ENCODE measurements around the gene NINJ2. TPM values are rescaled to one million over a fixed set of nuclear protein-coding genes. Genes with fewer than 3 reads are reported as not detected.
A peak's percentile ranks its signal among the peaks of the same experiment; 100 is the strongest.

The NINJ2 gene
- polyA plus RNA-seq, 1 donor, result 1.3 TPM

DNA sequence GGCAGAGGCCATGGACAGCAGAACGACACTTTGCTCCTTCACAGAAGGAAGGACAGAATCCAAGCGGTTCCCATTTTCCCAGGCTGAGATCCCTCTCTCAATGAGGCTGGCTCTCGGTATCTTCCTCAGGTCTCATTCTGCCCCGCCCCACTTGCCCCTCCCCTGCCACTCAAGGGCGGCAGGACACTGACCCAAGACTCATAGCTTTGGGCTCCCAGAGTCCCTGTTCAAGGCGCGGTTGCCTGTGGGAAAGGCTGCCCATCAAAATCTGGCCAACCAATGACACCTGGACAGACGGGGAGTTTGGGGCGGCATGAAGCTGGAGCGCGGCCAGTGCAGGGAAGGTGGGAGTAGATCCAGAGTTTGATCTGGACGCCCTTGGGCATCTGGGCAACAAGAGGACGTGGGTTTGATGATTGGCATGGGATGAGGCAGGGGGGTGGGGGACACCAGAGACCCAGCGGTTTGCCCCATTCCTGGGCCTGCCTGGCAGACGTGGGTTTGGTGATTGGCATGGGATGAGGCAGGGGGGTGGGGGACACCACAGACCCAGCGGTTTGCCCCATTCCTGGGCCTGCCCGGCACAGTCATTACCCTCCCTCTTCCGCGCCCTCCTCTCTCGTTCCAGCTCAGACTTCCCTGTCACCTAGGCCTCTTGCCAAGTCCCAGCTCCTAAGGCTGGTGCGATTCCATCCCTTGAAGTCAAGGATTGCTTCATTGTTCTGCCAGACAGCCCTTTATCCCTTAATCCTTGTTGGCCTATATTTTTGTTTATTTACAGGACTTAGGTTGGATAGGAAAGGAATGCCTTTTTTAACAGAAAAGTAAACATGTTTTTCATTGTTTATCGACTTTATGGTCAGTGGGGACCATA is 92.1 kb downstream of the NINJ2 start:
- no peak for DNase-seq

DNA sequence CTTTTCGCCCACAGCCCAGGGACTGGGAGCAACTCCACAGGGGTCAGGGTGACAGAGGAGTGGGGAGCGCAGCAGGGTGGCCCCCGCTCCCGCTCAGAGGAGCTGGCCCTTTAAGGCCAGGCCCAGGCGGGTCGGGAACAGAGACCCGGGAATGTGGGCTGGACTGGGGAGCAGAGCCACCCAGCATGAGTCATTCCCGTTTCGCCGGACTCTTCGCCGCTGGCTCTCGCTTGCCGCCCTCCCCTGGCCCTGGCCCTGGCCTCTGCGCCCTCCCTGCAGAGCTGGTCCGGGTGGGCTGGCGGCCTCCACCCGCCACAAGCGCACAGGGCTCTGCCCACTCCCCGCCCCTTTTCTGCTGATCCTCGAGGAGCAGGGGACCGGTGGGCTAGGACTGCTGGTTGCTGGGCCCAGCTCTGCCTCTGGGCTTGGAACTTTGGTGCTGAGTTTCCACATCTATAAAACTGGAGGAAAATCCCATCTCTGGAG is 92.8 kb downstream of the NINJ2 start:
- DNase-seq, result peak; percentile 33

DNA sequence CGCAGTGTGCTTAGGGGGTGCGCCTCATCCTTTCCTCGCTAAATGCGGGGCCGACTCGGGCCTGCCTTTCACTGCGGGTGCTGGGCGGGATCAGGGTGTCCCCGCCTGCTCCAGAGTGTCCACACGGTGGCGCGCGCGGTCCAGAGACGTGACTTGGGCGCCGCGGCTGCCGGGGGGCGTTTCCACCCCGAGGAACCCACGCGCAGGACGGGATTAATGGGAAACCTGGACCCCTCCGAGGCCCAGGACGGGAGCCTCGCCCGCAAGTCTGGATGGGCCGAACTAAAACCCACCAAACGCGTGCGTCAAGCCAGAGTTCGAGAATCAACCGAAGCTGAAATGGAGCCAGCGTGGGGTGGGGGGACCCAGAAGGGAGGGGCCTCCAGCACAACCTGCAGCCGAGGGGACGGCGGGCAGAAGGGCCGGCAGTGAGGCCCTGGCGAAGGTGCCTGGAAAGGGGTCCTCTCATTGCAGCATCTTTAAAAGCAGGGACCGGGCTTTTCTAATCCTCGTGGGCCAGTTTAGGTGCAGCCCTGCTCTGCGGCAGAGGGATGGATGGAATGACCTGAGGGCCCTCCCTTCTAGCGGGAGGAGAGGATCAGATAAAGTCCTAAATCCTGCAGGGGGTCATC is 93.3 kb downstream of the NINJ2 start:
- DNase-seq, result peak; percentile 80

DNA sequence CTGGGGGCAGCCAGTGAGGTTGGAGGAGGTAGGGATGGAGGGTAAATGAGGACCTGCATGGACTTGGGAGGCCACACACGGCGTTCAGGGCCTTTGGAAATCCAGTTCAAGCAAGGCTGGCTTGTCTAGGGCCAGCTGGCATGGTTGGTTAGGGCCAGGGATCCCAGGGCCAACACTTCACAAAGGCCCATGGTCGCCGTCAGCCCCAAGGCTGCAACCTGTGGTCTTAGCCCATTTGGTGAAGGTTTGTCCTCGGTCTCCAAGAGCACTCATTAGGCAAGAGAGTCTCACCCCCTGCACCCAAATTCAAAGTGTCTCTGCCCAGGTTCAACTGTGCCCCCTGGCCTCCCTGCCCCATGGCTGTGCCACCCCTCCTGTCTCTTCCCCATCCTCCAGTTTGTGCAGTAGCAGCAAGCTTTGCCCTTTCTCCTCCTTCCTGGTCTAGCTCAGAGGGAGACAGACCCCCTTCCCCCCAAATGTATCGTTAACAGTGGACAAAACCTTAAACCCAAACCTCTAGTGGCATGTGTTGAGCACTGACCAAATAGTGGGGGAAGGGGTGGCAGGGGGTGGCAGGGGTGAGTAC is 94.1 kb downstream of the NINJ2 start:
- DNase-seq, result no peak

DNA sequence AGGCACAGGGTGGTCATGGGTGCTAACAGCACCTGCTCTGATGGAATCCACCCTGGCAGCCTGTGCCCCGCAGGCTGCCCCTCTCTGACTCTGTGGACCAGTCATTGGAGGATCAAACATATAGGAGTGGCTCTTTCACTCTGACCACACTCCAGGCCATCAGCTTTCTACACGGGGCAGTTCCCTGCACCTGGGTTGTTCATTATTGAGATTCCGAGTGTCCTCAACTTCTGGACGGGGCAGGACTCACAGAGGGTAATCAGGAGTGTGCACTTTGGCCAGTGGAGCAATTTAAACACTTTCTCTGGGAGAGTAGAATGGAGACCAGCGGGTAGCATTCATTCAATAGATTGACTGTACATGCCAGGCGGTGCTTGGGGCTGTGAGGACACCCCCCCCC is 94.8 kb downstream of the NINJ2 start:
- no peak for DNase-seq

DNA sequence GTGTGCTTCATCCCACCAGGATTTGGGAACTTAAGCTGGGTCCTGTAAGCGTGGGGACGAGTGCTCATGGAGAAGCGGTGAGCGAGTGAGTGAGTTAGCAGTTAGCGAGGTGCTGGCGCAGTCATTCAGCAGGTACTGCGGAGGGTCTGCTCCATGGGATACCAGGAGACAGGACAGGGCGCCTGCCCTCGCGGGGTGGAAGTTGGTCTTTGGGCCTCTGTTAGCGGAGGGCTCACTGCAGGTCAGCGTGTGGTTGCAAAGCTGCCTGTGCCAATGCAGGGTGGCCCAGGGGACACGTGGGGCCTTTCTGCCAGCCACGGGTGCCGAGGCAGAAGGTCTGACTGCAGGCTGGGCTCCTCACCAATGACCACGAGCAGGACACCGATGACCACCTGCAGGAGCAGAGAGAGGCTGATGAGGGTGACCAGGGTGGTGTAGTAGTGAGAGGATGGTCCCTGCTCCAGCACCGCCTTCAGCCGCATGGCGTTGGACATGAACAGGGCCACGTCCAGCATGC is 97.6 kb downstream of the NINJ2 start:
- DNase-seq, result no peak

DNA sequence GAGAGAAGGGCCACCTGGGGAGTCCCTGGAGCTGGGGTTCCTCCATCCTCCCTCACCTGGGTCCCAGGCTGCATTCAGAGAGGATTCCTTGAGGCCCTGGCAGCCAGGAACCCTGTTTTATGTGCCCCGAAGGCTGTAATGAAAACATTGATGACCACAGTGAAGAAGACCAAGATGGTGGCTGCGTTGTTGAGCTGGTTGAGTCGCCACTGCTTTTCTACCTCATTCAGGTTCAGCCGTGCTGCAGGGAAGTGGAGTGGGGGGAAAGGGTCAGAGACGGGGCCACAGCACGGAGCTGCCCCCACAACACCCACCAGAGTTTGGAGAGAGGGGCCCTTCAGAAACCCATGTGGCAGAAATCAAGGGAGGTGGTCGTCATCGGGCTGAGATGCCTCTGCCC is 98.1 kb downstream of the NINJ2 start:
- no peak for DNase-seq

DNA sequence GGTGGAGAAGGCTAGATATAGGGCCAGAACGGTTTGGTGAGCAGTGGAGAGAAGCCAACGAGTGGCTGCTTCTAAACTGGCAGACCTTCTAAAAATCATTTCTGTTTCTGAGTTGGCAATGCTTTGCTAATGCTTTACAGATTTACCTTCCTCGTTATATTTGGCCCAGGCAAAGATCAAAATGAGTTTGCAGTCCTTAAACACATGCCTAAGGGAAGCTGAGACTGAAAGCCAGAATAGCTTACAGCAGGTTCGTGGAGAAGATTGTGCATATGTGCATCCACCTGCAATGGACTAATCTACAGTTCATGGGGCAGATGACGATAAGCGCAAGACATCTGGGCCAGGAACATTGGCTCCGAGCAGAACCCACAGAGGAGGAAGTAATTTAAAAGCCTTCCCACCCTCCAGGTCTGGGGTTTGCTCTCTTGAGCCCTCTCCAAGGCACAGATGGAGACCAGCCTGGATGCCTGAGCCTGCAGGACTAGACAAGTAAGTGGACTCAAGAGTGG is 99.4 kb downstream of the NINJ2 start:
- no peak for DNase-seq

DNA sequence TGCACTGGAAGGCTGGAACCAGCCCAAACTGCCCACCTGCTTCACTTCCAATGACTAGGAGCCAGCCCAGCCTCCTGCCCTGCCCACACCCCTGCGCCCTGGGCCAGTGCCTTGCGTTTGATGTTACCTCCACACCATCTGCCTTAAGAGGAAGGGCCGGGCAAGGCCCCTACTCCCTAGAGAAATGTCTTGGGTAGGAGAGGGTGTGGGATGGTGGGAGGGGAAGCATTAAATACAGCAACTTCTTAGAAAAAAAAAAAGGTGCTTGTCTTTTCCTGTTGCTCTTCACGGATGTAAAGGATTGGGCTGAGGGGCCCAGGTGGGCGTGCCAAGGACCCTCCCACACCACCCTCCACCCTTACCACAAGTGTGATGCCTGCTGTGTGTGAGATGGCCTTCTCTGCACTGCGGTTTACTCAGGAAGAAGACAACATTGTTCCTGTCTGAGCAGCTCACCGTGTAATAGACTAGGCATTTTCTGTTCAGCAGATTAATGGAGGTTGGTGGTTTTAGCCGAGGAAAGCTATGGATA is 99.9 kb downstream of the NINJ2 start:
- DNase-seq, result no peak

DNA sequence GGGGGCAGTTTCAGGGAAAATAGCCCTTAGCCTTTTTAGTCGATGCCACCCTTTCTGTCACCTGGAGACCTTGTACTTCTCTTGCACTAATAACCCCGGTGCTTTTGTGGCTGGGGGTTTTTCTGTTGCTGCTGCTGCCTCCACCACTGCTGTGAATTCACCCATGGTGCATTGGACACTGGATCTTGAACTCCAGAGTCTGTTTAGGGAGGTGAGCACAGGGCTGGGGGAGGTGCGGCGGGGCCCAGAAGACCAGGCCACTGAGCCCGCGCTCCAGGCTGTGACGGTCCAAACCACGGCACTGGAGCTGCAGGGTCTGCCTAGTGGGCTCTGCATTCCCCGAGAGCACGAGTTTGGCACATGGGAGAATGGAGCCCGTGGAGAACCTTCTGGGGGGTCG is 100.6 kb downstream of the NINJ2 start:
- no peak for DNase-seq

DNA sequence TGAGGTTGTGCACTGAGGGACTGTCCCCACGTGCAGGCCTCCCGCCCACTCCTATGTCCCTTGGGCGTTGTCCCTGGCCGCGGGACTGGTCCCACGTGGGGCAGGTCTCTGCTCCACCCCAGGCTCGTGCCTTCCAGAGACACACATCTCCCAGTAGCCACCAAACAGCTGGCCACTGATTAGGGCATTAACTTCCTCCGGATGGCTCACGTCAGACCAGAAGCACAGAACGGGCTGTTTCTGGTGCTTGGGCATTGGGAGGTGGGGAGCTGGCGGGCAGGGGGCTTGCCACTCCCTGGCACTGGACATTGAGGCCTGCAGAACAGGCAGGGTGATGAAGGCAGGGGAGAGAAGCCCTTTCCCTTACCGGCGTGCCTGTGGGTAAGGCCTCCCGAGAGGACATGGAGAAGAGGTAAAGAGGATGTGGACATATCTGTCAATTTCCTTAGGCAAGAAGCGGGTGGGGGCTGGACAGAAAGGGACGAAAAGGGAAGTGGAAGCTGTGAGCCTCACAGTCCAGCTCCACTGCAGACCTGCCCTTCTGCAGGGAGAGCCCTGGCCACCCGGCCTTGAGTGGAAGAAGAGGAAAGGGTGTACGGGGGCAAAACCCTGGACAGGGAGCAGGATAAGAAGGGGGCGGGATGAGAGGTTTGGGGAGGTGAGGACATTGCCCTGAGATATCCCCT is 101.2 kb downstream of the NINJ2 start:
- DNase-seq, result no peak

DNA sequence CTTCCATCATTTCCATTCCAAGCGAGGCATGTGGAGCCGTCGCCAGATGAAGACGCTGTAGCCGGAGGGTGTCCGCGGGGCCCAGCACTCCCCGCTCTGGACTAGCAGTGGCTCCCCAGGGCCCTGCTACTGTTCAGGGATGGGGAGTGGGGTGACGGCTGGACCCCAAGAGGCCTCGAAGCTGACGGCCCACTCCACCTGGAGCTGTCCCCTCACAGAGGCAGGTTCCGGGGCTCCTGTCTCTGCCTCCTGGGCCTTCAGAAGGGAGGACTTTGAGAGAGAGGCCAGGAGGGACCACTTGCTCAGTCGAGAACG is 101.9 kb downstream of the NINJ2 start:
- no peak for DNase-seq

DNA sequence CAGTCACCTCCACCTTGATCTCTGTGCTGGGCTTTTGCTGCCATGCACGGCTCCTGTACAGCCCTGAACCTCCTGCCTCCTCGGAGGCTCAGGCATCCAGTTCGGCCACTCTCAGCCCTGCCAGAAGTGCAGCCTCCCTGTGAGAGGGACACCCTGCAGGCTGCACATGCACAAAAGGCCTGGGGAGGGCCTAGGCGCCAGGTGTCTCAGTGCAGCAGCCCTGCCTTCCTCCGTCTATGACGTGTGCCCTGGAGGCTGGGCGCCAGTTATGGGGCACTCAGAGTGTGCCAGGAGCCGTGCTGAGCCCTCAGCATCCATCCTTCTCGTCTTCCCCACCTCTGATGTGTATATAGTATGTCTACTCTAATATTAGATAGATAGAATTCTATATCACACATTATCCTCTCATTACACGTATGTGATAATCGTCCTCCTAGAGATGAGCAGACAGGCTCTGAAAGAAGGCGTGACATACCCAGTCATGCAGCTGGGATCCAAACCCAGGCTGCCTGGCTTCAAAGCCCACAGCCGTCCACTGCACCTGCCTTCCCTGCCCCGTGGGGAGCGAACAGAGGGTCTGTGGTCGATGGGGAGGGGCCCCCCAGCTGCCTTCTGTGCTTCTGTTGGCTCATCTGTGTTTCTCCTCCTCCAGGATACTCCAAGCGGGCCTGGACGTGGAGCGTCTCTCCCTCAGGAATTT is 102.4 kb downstream of the NINJ2 start:
- DNase-seq, result no peak

DNA sequence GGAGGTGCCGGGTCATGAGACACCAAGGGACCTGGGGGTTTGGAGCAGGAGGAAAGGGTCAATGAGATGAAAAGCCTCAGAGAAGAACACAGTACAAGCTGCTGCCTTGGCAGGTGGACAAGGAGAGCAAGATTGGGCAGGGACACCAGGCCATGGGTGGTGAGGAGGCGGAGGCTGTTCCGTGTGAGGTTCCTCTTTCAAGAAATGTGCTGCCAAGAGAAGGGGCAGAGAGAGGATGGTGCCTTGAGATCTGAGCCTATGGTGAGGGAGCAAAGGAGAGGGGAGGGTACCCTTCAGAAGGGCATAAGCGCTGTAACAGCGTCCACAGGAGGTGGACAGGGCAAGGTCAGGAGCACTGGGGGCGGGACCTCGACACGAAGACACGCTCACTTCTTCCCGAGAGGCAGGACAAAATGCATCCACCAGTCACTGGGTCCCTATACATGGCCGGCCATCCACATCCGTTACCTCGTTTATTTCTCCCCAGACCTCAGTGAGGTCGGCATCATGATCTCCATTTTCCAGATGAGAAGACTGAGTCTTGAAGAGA is 103.3 kb downstream of the NINJ2 start:
- DNase-seq, result no peak

DNA sequence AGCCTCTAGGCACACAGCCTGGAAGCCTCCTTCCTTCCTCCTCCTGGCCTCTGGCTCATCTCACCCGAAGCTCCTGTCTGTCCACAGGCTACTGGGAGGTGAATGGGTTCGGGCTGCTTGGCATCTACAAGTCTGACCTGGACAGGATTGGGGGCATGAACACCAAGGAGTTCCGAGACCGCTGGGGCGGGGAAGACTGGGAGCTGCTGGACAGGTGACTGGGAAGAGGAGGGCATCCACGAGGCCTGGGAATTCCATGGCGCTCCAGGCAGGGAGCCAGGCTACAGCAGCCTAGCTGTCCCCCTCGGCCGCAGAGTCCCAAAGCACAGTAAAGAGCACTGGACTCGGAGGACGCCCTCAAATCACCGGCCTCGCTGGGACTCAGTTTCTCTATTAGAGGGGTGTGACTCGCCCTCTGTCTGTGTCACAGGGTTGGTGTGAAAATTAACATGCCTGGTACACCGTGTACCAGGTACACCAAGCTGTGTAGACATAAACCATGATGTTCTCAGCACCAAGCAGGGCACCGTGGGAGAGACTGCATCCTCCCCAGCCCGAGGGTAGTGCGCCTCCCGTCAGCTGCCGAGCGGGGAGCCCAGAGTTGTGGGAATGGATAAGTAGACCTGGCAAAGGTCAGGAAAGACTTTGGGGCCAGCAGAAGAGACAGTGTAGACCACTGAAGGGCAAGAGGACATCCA is 103.9 kb downstream of the NINJ2 start:
- DNase-seq, result no peak

DNA sequence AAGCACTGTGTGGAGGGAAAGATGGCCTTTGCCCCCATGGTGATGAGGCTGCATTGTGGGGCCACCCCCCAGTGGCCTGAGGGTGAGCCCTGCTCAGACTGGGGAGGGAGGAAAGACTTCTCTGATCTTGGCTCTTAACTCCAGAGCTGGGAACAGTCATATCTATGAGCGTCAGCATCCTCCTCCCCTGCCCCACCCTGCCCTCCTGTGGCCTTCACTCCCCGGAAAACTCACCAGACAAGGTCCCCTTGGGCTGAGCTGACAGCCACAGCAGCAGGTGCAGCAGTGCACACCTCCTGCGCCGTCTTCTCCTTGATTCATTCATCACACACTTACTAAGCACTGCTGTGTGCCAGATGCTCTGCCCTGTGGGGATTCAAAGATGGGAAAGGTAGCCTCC is 104.7 kb downstream of the NINJ2 start:
- DNase-seq, result no peak

DNA sequence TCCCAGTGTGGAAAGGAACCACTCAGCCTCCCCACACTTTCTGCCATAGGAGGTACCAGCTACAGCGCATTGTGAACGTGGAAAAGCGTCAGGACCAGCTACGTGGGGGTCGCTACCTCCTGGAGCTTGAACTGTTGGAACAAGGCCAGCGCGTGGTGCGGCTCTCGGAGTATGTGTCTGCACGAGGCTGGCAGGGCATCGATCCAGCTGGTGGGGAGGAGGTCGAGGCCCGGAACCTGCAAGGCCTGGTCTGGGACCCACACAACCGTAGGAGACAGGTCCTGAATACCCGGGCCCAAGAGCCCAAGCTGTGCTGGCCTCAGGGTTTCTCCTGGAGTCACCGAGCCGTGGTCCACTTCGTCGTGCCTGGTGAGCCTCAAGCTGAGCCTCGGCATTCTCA is 106.7 kb downstream of the NINJ2 start:
- no peak for DNase-seq

DNA sequence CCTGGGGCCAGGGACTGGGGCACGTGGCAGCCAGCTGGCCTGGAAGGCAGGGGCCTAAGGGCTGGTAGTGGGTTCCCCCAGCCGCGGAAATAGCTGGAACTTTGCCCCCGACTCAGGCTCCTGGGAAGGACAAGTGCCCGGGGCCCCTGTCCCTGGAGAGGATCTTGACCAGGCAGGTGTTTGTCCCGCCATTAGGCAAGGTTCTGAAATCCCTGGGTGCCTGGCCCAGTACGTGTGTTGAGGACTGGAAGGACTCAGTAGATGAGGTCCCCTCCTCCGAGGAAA is 109.3 kb downstream of the NINJ2 start:
- no peak for DNase-seq

DNA sequence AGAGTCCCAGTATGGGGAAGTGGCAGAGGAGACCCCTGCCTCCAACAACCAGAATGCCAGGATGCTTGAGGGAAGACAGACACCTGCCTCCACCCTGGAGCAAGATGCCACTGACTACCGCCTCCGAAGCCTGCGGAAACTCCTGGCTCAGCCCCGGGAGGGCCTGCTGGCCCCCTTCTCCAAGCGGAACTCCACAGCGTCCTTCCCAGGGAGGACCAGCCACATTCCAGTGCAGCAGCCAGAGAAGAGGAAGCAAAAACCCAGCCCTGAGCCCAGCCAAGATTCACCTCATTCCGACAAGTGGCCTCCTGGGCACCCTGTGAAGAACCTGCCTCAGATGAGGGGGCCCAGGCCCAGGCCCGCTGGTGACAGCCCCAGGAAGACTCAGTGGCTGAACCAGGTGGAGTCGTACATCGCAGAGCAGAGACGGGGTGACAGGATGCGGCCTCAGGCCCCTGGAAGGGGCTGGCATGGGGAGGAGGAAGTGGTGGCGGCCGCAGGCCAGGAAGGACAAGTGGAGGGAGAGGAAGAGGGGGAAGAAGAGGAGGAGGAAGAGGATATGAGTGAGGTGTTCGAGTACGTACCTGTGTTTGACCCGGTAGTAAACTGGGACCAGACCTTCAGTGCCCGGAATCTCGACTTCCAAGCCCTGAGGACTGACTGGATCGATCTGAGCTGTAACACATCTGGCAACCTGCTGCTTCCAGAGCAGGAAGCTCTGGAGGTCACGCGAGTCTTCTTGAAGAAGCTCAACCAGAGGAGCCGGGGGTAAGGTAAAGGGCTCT is 109.8 kb downstream of the NINJ2 start:
- no peak for DNase-seq

DNA sequence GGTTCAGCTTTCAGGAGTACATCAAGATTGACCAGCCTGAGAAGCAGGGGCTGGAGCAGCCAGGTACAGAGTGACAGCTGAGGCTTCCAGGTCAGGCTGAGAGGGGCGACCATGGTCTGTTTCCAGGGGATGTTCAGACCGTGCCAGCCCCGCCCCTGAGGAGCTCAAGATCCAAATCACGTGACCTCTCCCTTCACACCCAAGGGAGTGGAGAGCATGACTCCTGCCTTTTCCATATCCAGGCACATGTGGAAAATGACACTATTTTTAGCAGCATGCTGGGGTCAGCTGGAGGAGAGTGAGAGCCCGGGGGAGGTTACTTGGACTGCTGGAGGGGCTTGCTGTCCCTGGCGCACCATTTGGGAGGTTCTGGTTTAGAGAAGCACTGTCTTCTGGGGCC is 110.8 kb downstream of the NINJ2 start:
- DNase-seq, result no peak
